Testis (tissue), 2 donors: ENCODE measurements around the gene SATB1.

Experiments used
- POLR2A ChIP-seq: fragments of 450-650 bp; IDR thresholded peaks from one replicate; pipeline ENCODE4 v1.6.1; 2017; ENCODE audit warnings: antibody characterized with exemption, mild to moderate bottlenecking, moderate library complexity
- TF ChIP-seq, protein P1 (sequence below), 3 experiments: fragments of 450-650 bp in 2 of 3; fragments of 200-600 bp in 1 of 3; sonication (generic) in 1 of 3; IDR thresholded peaks; one replicate each; pipeline ENCODE4 v1.5.1; 2016 to 2019; ENCODE audit warnings: antibody characterized with exemption in 3 of 3, mild to moderate bottlenecking in 2 of 3, moderate library complexity in 1 of 3

DNA sequence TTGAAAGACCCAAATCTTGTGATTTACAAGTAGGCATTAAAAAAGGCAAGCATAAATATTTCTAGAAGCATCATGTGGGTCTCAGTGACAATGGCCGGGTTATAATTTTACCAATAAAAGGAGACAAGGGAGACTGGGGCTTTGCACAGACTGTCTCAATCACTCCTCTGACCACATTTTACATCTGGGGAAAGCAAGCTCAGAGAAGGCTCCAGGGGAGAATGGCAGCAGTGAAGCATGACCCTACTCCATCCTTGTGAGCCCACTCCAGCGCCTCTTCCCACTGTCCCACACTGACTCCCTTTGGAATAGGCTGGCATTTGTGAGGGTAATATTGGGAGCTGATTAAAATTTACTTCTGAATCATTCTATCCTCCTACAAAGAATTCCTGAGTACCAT is 61.8 kb downstream of the SATB1 start:
- TF ChIP-seq, protein P1, sequence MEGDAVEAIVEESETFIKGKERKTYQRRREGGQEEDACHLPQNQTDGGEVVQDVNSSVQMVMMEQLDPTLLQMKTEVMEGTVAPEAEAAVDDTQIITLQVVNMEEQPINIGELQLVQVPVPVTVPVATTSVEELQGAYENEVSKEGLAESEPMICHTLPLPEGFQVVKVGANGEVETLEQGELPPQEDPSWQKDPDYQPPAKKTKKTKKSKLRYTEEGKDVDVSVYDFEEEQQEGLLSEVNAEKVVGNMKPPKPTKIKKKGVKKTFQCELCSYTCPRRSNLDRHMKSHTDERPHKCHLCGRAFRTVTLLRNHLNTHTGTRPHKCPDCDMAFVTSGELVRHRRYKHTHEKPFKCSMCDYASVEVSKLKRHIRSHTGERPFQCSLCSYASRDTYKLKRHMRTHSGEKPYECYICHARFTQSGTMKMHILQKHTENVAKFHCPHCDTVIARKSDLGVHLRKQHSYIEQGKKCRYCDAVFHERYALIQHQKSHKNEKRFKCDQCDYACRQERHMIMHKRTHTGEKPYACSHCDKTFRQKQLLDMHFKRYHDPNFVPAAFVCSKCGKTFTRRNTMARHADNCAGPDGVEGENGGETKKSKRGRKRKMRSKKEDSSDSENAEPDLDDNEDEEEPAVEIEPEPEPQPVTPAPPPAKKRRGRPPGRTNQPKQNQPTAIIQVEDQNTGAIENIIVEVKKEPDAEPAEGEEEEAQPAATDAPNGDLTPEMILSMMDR (IDR thresholded peaks at IDR 0.05) = no peak
- TF ChIP-seq POLR2A = no peak
